Small intestine (tissue), 7 donors: Measurements from ENCODE around the gene TNFAIP8L3. TPM values are rescaled to one million over a fixed set of nuclear protein-coding genes. Genes with fewer than 3 reads are reported as not detected.
A peak's percentile ranks its signal among the peaks of the same experiment; 100 is the strongest.

Source experiments
- DNase-seq, 2 donors: peaks; one replicate each; pipeline versions ENCODE4 v3.0.0 to v3.0.0-alpha.2; 2013
- FAIRE-seq: peaks from 2 replicates; lab custom pipeline; 2012; peaks lifted over from hg19 to GRCh38; lab: Jason Lieb, UNC
- H3K27ac ChIP-seq, 3 donors: one replicate each; pipeline ENCODE4 v1.5.1; 2013; ENCODE audit warnings: low read length in 2 of 3, mild to moderate bottlenecking in 2 of 3, control low read depth in 1 of 3, inconsistent platforms in 1 of 3, low read depth in 1 of 3, moderate library complexity in 1 of 3
- H3K27me3 ChIP-seq, 3 donors: one replicate each; pipeline ENCODE4 v1.6.1; 2013; ENCODE audit warnings: low read length in 3 of 3, inconsistent platforms in 1 of 3; ENCODE audit not compliant: control insufficient read depth in 3 of 3, insufficient read depth in 3 of 3
- H3K36me3 ChIP-seq, 3 donors: one replicate each; pipeline ENCODE4 v1.6.1; 2013; ENCODE audit warnings: low read length in 3 of 3, inconsistent platforms in 1 of 3, low read depth in 1 of 3, mild to moderate bottlenecking in 1 of 3, moderate library complexity in 1 of 3; ENCODE audit not compliant: control insufficient read depth in 3 of 3, insufficient read depth in 2 of 3
- H3K4me1 ChIP-seq, 3 donors: one replicate each; pipeline ENCODE4 v1.6.1; 2013; ENCODE audit warnings: low read length in 2 of 3, inconsistent platforms in 1 of 3, low read depth in 1 of 3, mild to moderate bottlenecking in 1 of 3, moderate library complexity in 1 of 3; ENCODE audit not compliant: control insufficient read depth in 3 of 3, insufficient read depth in 2 of 3
- H3K4me3 ChIP-seq, 3 donors: one replicate each; pipeline ENCODE4 v1.5.1; 2013; ENCODE audit warnings: low read length in 3 of 3, control low read depth in 1 of 3, inconsistent platforms in 1 of 3, low read depth in 1 of 3, mild to moderate bottlenecking in 1 of 3, moderate library complexity in 1 of 3
- H3K9me3 ChIP-seq, 2 donors: one replicate each; pipeline ENCODE4 v1.6.1; 2013; ENCODE audit warnings: low read depth in 1 of 2, low read length in 1 of 2; ENCODE audit not compliant: control insufficient read depth in 2 of 2, insufficient read depth in 1 of 2
- WGBS, 3 donors: extraction: QIAGEN DNeasy Blood & Tissue Kit; methylation state at CpG; one replicate each; pipeline ENCODE4 v1.1.7; 2013; 5-methylcytosine and 5-hydroxymethylcytosine counted together
- polyA plus RNA-seq, 4 donors: library from polyadenylated mRNA; stranded (reverse) in 3 of 4; unstranded in 1 of 4; fragments of 200-250 nt in 3 of 4; fragments of 120-200 nt in 1 of 4; gene quantifications; one replicate each; pipeline versions ENCODE4 v1.2.1 to v1.2.3, GENCODE V29; 2013
- donor health status: healthy with polysubstance abuse.
- donor health status: control.
- donor health status: control.
- donor health status: Bipolar disorder and iron deficiency.
- donor health status: healthy.

The TNFAIP8L3 gene
- polyA plus RNA-seq, 4 donors, result 1.1 to 8.4 (median 3.5) TPM; not detected in 1

DNA sequence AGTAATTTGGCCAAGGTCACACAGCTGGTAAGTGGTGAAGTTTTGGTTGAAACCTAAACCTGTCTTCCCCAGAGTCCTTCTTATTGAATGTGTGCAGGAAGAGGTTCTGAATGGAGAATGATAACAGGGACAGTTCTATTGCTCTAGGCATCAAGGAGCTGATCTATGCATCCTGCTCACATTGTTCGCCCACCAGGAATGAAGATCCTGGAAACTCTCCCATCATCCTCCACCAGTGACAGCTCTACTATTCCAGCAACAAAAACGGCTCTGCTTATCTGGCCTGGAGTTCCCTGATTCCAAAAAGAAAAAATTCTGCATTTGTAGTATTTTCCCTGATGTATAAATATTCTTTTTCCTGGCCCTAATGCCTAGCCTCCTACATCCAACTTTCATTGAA lies 16.4 kb upstream of the TNFAIP8L3 start:
- Histone ChIP-seq H3K36me3 (no peaks in the 10 kb centered on the region), H3K27me3 (peaks cover 0 to 5% (median 0%) of the 10 kb centered on the region in 3 donors), H3K4me3 (no peak overlapping the region), H3K4me1 (no peaks in the 10 kb centered on the region), H3K27ac (no peak overlapping the region), H3K9me3 (no peaks in the 10 kb centered on the region)
- WGBS, 3 donors, result 46 to 69% (median 69%) methylated on average over 2 of the region's 2 CpGs
- DNase-seq (no peak), FAIRE-seq (no peak)

DNA sequence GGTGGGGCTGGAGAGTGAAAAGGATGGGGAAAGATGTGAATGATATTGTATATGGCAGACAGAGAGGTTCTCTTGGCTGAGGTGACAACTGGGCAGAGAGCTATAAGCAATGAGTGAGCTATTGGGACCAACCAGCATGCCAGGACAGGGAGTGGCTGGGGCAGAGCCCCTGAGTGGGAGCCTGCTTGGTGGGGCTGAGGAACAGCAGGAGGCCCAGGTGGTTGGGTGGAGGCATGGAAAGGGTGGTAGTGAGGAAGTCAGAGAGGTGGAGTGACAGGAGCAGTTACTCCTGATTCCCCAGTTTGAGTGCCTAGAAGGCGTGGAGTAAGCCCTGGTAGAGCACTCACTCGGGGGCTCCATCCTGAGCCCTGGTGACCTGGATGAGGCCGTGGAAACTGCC lies 15.5 kb upstream of the TNFAIP8L3 start:
- DNase-seq, result no peak
- H3K27ac ChIP-seq, result no peak overlapping the region
- 85 to 97% (median 89%) methylated on average over 3 of the region's 3 CpGs for WGBS, 3 donors
- H3K27me3 ChIP-seq, result peaks cover 0 to 5% (median 0%) of the 10 kb centered on the region in 3 donors
- H3K36me3 ChIP-seq, result no peaks in the 10 kb centered on the region
- H3K4me3 ChIP-seq, result no peak overlapping the region
- no peak for FAIRE-seq
- H3K9me3 ChIP-seq, result no peaks in the 10 kb centered on the region
- H3K4me1 ChIP-seq, result no peaks in the 10 kb centered on the region

DNA sequence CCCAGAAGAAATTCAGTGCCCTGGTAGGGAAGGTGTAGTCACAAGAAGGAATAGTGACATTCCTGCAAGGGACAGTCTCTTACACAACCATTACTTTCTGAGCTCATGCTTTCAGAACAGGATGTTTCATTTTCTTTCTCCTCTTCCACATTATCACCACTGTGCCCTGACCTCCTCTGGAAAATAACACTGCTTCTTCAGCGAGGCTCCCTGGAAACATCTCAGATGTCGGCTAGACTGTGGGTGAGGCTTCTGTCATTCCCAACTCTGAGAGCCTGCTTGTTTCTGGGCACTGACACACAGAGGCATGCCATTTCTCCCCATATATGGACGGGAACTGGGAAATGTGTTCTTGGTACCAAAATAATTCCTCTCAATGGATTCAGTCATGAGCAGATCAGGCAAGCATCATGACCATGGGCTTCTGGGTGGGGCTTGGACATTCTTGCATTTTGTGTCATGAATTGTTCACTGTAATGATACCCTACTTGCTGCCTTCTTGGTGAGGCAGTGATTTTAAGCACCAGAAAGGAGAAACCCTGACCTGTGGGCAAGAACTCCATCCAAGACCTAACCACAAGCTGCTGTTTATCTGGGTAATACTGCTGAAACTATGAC lies 14.3 kb upstream of the TNFAIP8L3 start:
- WGBS, 3 donors, result 55 to 80% (median 67%) methylated on average over 3 of the region's 3 CpGs
- H3K9me3 ChIP-seq, result no peaks in the 10 kb centered on the region
- H3K36me3 ChIP-seq, result no peaks in the 10 kb centered on the region
- H3K4me1 ChIP-seq, result no peaks in the 10 kb centered on the region
- peaks cover 0 to under 1% (median 0%) of the 10 kb centered on the region in 3 donors for H3K27me3 ChIP-seq
- H3K27ac ChIP-seq, result peak overlapping the region in 1 of 3 donors; percentile 56
- FAIRE-seq, result no peak
- H3K4me3 ChIP-seq, result no peak overlapping the region
- no peak for DNase-seq

DNA sequence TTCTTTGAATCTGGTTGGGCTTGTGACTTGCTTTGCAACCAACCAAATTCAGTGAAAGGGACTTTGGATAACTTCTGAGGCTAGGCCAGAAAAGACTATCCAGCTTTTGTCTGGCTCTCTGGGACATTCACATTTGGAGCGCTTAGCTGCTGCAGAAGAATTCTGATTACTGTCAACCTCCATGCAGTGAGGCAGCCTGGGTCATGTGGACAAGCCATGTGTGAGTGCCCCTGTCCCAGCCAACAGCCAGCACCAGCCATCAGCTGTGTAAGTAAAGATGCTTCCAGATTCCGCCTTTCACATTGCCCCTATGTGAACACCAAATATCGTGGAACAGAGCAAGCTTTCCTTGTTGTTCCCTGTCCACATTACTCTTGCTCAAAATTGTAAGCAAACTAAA lies 12.9 kb upstream of the TNFAIP8L3 start:
- Histone ChIP-seq H3K27me3 (no peaks in the 10 kb centered on the region), H3K4me3 (no peak overlapping the region), H3K9me3 (no peaks in the 10 kb centered on the region), H3K36me3 (no peaks in the 10 kb centered on the region), H3K4me1 (no peaks in the 10 kb centered on the region), H3K27ac (no peak overlapping the region)
- FAIRE-seq, result no peak
- 89 to 92% (median 91%) methylated on average over 3 of the region's 3 CpGs for WGBS, 3 donors
- DNase-seq, result no peak

DNA sequence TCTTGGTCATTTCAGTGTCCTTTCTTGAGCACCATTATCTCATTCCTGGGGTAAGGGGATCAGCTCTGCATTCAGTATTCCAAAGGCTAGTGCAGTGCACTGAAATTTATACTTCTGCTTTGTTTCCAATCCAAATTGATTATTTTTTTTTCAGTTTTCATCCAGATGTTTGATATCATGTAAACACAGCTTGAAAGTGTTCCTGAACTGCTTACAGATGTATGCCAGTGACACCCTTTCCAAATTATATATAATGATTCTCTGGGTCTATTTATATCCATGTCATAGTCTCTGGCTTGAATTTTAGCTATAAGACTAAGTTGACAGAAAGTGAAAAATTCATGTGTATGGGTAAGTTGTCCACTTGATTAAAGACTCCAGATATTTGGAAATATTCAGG lies 11.8 kb upstream of the TNFAIP8L3 start:
- Histone ChIP-seq H3K36me3 (no peaks in the 10 kb centered on the region), H3K27ac (no peak overlapping the region), H3K4me1 (no peaks in the 10 kb centered on the region), H3K27me3 (no peaks in the 10 kb centered on the region), H3K9me3 (no peaks in the 10 kb centered on the region), H3K4me3 (no peak overlapping the region)
- FAIRE-seq (no peak), DNase-seq (no peak)

DNA sequence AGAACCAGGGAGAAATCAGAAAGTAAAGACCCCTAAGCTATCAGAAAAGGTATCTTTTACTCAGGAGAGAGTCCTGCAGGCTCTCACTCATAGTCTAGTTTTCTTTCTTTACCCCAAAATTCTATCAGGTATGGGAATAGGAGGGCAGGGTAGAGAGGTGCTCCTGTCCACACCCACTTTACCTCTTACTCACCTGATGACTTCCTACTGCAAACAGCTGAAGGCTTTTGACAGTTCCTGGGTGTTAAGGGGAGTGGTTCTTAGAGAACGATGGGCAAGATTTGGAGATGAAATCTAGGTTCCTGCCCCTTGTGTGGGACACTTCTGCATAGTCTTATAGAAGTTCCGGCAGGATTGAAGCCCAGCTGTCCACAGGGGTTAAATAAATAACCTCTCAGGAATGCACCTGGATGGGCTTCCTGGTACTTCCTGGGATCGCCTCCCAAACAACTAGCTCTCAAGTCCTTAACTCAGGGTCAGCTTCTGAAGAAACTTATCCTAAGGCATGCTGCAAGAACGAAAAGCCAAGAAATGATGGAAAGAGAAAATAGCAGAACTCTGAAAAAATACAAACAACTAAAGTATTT lies 10.8 kb upstream of the TNFAIP8L3 start:
- Histone ChIP-seq H3K36me3 (no peaks in the 10 kb centered on the region), H3K27ac (no peak overlapping the region), H3K4me3 (no peak overlapping the region), H3K27me3 (no peaks in the 10 kb centered on the region), H3K4me1 (no peaks in the 10 kb centered on the region), H3K9me3 (no peaks in the 10 kb centered on the region)
- FAIRE-seq, result no peak
- no peak for DNase-seq
- WGBS, 3 donors, result 47 to 61% (median 59%) methylated on average over 4 of the region's 4 CpGs

DNA sequence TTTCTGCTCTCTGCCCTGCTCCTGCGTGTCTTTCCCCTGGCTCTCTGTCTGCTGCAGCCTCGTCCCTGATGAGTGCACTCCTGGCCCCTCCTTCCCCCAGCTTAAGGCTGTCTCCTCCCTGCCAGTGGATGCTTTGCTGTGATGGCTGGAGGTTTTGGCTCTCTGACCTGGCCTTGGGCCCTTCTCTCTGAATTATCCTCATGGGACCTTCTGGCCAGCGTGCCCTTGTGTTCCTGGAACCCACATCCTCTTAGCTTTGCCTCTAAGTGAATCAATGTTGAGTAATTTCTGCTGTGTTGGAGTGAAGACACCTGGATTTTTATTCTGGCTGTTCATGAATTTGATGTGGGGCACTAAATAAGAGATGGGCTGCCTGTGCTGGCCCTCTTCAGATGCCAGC lies 9.8 kb upstream of the TNFAIP8L3 start:
- H3K4me3 ChIP-seq, result no peak overlapping the region
- peaks cover 0 to 3% (median 0%) of the 10 kb centered on the region in 3 donors for H3K27me3 ChIP-seq
- peak overlapping the region in 1 of 3 donors; percentile 84 for H3K27ac ChIP-seq
- H3K4me1 ChIP-seq, result no peaks in the 10 kb centered on the region
- DNase-seq (no peak), FAIRE-seq (no peak)
- 46 to 66% (median 57%) methylated on average over 3 of the region's 3 CpGs for WGBS, 3 donors
- H3K9me3 ChIP-seq, result no peaks in the 10 kb centered on the region
- H3K36me3 ChIP-seq, result no peaks in the 10 kb centered on the region

DNA sequence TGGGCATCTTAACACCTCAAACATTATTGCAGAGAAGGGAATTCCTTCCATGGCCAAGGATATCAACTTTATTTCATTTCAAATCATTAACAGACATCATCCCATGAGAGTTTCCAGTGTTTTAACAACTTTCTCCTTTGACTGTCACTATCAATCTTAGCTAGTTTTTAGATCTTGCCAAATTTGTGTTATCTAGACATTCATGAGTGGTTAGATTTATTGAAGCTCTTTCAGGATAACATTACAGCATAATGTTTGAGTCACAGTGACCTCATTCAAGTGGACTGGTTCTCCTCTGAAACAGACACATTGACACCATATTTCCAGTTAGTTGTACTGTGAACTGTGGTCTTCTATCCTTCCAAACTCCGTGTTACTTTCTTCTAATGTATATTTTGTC lies 8.6 kb upstream of the TNFAIP8L3 start:
- no peaks in the 10 kb centered on the region for H3K9me3 ChIP-seq
- 61 to 89% (median 81%) methylated on average over 1 of the region's 1 CpG for WGBS, 3 donors
- H3K4me3 ChIP-seq, result no peak overlapping the region
- H3K27me3 ChIP-seq, result peaks cover 0 to 7% (median 0%) of the 10 kb centered on the region in 3 donors
- H3K4me1 ChIP-seq, result no peaks in the 10 kb centered on the region
- FAIRE-seq (no peak), DNase-seq (no peak)
- H3K27ac ChIP-seq, result no peak overlapping the region
- no peaks in the 10 kb centered on the region for H3K36me3 ChIP-seq
